ELR (cell line): Measurements from ENCODE around the gene NT5C.

Experiments used
- DNase-seq: peaks from one replicate; pipeline ENCODE4 v3.0.0-alpha.2; 2015; ENCODE audit warnings: low read depth

Gene NT5C

DNA sequence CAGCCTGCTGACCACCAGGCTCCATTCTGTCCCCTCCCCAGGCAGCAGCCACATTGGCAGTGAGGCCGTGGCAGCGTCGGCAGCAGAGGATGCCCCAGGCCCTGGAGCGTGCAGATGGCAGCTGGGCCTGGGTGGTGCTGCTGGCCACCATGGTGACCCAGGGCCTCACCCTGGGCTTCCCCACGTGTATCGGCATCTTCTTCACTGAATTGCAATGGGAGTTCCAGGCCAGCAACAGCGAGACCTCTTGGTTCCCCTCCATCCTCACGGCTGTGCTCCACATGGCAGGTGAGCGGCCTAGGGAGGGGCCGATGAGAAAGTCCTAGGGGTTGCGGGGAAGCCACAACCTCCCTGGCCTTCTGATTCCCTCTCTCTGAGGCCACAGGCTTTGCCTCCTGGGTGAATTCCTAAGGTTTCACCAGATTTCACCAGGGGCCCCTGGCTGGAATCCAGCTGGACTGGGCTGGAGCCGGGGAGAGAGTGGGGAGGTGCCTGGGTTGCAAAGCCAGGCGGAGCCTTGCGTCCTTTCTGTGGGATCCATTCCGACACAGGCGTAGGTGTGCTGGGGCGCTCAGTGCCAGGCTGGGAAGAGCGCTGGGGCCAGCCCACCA, 37.9 kb downstream of the NT5C start:
- DNase-seq = no peak

DNA sequence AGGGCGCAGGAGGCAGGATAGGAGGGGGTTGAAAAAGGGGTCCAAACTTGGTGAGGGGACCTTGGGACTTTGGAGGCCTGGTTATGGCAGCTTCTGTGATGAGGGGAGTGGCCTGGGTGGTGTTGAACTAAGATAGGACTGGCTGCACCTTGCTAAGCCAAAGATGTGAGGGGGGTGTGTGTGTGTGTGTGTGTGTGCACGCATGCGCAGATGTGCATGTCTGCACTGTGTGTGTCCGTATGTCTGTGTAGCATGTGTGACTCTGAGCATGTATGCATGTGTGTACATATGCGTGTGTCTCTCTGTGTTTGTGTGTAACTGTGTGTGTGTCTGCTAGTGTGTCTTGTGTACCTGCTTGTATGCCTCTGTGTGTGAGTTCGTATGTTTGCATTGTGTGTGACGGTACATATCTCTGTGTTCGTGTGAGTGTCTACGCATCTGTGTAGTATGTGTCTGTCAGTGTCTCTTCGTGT, 39.7 kb downstream of the NT5C start:
- no peak for DNase-seq

DNA sequence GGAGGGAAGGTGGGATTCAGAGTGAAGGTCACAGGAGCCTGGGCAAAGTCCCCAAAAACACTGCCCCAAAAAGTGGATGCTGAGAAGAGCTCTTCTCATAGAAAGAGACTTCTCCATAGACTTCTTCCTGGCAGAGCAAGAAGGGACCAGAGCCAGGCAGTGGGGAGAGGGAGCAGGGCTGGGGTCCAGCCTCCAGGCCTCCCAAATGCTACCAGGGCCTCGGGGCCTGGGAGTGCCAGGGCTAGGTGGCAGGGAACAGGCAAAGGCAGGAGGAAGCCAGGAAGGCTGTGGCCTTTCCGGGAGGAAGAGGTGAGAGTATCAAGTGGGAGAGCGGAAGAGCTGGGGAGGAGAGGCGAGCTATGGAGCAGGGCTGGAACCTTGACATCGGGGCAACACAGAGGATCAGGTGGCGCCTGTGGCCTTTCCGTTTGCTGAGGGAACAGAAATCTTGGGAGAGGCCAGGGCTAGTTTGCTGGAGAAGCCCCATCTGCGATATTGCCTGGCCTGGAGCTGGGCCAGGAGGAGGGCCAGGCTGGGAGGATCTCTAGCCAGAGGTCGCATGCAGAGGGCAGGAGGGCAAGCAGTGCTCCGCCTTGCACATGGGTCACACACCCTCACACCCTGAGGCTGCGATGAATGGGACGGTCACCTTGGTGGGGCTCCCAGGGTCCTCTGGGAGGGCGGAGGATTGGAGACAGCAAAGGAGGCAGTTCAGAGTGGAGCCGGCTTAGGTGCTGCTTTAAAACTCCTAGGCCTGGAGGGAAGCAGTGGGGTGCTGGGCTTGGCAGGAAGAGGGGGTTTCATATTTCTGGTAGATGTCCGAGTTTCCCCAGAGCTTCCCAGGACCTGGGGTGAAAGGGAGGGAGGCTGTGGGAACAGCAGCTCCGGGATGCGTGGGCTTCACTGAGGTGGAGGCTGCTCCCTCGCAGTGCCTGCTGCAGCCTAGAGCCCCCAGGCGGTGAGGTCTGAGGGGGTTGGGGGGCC, 40.4 kb downstream of the NT5C start:
- DNase-seq = no peak

DNA sequence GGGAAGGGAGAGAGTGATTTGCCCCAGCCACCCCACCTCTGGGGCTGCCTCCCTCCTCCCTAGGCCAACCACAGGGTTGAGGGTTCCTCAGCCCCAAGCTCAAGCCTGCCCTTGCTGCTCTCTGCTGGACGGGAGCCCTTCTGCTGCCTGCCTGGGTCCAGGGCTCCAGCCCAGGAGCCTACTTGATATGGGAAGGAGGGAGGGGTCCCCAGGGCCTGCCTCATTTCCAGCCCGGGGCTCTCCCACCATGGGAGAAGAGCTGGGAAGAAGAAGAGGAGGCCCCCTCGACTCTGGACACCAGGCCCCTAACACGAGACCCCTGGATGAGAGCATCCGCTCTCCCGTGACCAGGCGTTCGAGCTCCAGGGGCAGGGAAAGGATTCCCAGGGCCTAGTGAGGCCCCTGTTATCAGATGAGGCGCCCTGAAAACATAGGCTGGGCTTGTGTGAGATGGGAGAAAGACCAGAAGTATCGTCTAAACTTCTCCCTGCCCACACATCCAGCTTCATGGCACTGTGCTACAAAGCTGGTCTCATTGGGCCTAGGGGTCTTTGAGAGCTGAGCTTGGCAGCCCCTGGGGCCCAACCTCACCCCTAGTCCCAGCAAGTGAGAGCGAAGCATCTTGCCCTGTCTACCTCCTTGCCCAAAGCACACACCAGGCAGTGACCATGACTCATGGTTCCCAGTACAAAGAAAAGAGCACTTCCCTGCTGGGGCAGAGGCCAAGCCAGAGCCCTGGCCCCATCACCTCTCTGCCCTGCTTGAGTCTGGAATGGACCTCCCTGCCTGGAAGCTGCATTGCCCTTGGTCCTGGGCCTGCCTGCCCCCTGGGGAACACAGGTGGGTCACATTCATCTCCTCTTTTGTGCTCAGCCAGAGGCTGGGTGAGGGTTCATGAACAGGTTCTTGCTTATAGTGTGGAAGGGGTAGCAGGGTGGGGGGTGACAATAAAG, 42.8 kb downstream of the NT5C start:
- DNase-seq = peak; percentile 75

DNA sequence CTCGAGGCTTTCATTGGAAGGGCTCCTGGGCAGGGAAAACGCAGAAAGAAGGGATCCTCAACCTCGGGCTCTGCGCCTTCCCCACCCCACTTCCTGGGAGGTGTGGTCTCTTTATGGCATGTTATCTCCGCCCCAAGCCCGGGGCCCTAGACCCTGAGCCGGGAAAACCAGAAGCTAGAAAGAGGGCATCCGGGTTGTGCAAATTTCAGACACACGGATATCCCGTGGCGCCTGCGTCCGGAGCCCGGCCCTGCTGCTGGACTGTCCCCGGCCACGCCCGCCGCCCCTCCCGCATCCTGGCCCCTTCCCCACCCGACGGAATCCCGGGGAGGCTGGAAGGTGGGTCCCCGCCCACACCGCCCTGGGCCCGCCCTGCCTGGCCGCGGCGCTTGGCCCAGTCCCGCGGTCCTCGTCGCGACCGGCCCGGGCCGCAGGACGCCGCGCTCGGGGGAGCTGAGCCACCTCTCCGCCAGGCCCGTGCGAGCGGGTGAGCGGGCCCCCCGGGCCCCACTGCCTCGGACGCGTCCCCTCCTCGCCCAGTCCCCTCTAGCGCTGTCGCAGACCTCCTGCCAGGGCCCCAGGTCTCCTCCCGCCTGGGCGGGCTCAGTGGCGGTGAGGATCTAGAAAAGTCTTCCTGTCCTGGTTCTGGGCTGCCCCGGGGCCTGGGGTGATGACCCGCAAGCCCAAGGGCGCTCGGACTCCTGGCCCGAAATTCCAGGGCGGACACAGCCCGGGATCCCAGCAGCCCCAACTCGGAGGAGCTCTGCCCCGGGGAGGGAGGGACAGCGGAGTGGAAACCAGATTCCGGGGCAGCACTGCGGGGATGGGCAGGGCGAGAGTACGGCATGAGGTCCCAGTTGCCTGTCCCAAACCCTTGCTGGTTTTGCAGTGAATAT, 43.7 kb downstream of the NT5C start, which contains the start of gene SLC16A5:
SLC16A5 (plus strand) TSS at position 397 of the 896 bp plus-strand sequence. CDS start 5,683 bp downstream, outside the sequence.
- peak; percentile 95 for DNase-seq

DNA sequence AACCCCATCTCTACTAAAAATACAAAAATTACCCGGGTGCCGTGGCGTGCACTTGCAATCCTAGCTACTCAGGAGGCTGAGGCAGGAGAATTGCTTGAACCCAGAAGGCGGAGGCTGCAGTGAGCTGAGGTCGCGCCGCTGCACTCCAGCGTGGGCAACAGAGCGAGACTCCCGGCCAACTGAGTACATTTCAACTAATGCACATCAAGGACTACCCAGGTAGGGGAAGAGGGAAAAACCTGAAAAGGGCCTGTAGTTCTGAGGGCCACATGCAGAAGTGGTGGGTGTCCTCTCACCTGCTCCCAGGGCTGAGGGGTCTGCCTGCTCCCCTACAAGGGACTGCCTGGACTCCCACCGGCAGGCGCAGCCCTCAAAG, 44.4 kb downstream of the NT5C start:
- DNase-seq = no peak

DNA sequence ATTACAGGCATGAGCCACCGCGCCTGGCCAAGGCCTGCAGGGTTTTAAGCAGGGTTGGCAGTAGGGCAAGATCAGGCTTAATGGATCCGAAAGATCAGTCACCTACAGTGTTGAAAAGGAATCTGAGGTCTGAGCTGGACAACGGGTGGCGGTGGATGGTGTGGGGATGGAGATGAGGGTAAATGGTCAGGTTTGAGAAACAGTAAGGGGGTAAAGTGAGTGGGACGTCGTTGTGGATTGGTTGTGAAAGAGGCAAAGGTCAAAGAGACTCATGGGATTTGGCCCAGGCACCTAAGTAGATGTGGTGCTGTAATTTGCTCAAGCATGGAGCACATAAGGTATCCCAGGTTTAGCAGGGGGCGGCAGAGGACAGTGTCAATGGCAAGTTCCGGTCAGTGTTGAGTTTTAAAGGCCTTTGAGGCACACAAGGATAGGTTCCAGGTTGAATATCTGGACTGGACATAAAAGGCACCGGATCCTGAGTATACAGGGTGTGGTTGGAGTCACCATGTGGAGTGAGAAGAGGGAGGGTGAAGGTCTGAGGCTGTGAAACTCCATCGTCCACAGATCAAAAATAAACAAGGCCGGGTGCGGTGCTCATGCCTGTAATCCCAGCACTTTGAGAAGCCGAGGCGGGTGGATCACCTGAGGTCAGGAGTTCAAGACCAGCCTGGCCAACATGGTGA, 44.9 kb downstream of the NT5C start:
- no peak for DNase-seq

DNA sequence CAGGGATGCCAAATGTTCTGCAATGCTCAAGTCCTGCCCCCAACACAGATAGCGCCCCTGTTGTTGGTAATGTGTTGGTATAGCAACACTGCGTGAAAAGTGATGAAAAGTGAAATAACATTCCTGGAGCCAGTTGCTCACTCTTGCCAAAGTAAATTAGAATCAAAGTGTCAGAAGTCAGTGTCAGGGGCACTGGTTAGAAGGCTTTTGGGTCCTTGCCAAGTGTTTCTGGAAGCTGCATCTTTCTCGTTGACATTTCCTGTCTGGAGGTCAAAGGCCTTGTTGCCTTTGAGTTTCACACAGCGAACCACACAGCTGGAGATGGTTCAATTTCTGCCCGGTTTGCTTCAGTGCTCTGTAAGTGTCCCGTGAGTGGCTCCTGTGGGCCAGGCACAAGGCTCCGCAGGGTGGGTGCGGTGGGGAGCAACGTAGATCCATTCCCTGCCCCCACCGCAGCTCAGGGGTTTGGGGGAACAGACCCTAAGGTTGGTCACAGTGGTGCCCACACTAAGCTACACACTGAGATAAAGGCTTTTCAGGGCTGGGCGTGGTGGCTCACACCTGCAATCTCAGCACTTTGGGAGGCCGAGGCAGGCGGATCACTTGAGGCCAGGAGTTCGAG, 47.4 kb downstream of the NT5C start:
- no peak for DNase-seq

DNA sequence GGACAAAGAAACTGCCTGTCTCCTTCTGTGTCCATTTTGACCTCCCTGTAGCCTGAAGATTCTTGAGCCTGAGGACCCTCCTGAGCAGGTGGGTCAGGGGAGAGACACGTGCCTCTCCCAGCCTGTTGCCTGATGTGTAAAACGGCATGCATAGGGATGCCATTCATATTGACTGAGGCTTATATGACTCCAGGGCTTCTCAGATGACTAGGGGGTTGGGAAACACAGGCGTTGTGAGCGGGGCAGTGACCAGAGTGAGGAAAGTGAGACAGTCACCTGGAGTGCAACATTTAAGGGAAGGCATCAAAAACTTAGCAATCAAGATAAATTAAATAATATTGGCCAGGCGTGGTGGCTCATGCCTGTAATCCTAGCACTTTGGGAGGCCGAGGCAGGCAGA, 48.9 kb downstream of the NT5C start:
- DNase-seq = no peak

DNA sequence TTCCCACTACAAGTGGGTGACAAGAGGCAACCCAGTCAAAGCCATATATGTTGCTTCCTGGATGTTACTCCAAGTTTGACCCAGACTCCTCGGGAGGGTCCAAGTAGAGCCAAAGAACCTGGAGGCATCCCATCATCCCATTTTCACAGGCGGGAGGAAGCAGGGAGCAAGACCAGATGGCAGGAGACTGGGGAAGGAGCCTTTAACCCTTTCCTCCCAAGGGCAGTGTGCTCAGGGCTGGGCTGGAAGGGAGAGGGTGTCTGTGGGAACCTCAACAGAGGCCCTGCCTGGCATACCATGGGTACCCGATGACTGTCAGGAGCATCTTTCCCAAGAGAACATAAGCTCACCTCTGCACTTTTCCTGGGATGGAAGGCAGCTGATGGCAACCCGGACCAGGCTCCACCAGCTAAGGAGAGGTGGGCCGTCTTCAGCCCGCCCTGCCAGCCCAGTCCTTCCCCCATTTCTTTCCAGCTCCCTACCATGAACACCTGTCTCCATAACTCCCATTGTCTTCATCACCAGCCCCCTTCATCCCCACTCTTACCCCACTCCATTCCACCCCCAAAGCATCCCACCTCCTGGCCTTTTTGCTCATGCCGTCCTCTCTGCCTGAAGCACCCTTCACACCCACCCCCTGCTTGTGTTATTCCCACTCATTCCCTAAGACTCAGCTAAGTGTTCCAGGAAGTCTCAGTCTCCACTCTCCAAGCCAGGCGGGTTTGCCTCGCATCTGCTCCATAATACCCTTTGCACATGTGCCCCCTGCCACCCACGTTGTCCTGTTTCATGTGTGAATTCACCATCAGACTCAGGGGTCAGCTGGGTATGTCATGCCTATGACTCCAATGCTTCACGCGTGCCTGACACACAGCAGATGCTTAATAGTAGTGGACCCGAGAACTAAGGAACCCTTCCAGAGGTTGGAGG, 49.7 kb downstream of the NT5C start:
- no peak for DNase-seq
